K562 (cell line): Measurements from ENCODE around the gene ARHGAP25. TPM values are rescaled to one million over a fixed set of nuclear protein-coding genes. Genes with fewer than 3 reads are reported as not detected.

Experiments used
- ATAC-seq: fragments of 200-7000 bp; cut with Tn5 transposase; 3 replicates; pipeline ENCODE4 v1.9.1; 2020; ENCODE audit warnings: moderate library complexity
- BruUV-seq: library from RNA; stranded (reverse); fragments of 400-500 nt; replicated peaks from 2 replicates; lab custom pipeline; 2021; lab: Mats Ljungman, UMichigan
- CTCF ChIA-PET: fragments of 300-600 bp; formaldehyde crosslinking; extraction: SDS; loops from one replicate; lab custom pipeline; 2021; ENCODE audit warnings: low intra/inter-chr PET ratio; lab: Yijun Ruan, JAX
- POLR2A ChIA-PET: fragments of 300-600, 350-650 bp; sonication (Branson Sonifier 250); formaldehyde crosslinking; extraction: SDS; loops from one replicate; lab custom pipeline; 2021; ENCODE audit warnings: antibody characterized with exemption, inconsistent platforms; lab: Yijun Ruan, JAX
- DNase-seq, 4 experiments: peaks; one replicate each; pipeline versions ENCODE4 v3.0.0 to v3.0.0-alpha.2; 2011 to 2018; ENCODE audit warnings: low spot score in 3 of 4, mixed read lengths in 3 of 4; ENCODE audit errors: extremely low read depth in 1 of 4
- FAIRE-seq: peaks from 2 replicates; lab custom pipeline; 2011; peaks lifted over from hg19 to GRCh38; lab: Jason Lieb, UNC
- H2AFZ ChIP-seq: 2 replicates; pipeline ENCODE4 v1.6.0; 2011; ENCODE audit warnings: low read depth, low read length, control low read depth, inconsistent platforms
- H3K27ac ChIP-seq: fragments of 200-600 bp; 3 replicates; pipeline ENCODE4 v1.8.0; 2011; ENCODE audit warnings: low read depth, mild to moderate bottlenecking, control low read depth, inconsistent platforms, low read length, moderate library complexity, mixed read lengths; ENCODE audit errors: extremely low read depth
- H3K27me3 ChIP-seq, 2 experiments: fragments of 300-600 bp in 1 of 2; 2 replicates in 1 of 2; 3 replicates in 1 of 2; pipeline versions ENCODE4 v1.6.0 to v1.8.0; 2011; ENCODE audit warnings: inconsistent platforms in 2 of 2, low read length in 2 of 2, mild to moderate bottlenecking in 1 of 2, mixed read lengths in 1 of 2, moderate library complexity in 1 of 2; ENCODE audit not compliant: control insufficient read depth in 2 of 2, insufficient read depth in 2 of 2
- H3K36me3 ChIP-seq: fragments of 300-600 bp; 3 replicates; pipeline ENCODE4 v1.8.0; 2011; ENCODE audit warnings: mild to moderate bottlenecking, low read length, inconsistent platforms; ENCODE audit not compliant: control insufficient read depth, insufficient read depth
- H3K4me1 ChIP-seq, 2 experiments: fragments of 200-600 bp in 1 of 2; replicated peaks in 1 of 2; 2 replicates in 1 of 2; 3 replicates in 1 of 2; pipeline versions ENCODE4 v1.5.1 to v1.8.0; 2011; ENCODE audit warnings: inconsistent platforms in 2 of 2, low read length in 2 of 2, mild to moderate bottlenecking in 1 of 2, mixed read lengths in 1 of 2, moderate library complexity in 1 of 2; ENCODE audit not compliant: control insufficient read depth in 2 of 2, insufficient read depth in 2 of 2
- H3K4me2 ChIP-seq: 2 replicates; pipeline ENCODE4 v1.6.1; 2011; ENCODE audit warnings: low read length, control low read depth, inconsistent platforms, mixed read lengths; ENCODE audit not compliant: insufficient read depth
- H3K4me3 ChIP-seq: fragments of 200-600 bp; sonication (generic), shearing (Covaris generic); 2 replicates; pipeline ENCODE4 v1.5.1; 2016; ENCODE audit warnings: control low read depth, inconsistent platforms
- H3K79me2 ChIP-seq: fragments of 200-600 bp; 3 replicates; pipeline ENCODE4 v1.8.0; 2011; ENCODE audit warnings: low read length, inconsistent platforms; ENCODE audit not compliant: control insufficient read depth, insufficient read depth
- H3K9ac ChIP-seq, 2 experiments: 2 replicates each; pipeline versions ENCODE4 v1.6.0 to v1.6.1; 2011; ENCODE audit warnings: low read depth in 2 of 2, low read length in 2 of 2, control low read depth in 1 of 2, inconsistent platforms in 1 of 2, mild to moderate bottlenecking in 1 of 2, mixed read lengths in 1 of 2; ENCODE audit not compliant: insufficient read depth in 1 of 2
- H3K9me1 ChIP-seq: one replicate; pipeline ENCODE4 v1.6.0; 2011; ENCODE audit warnings: inconsistent platforms, mild to moderate bottlenecking, low read length, moderate library complexity; ENCODE audit not compliant: control insufficient read depth, insufficient read depth
- H3K9me3 ChIP-seq: replicated peaks from 2 replicates; pipeline ENCODE4 v1.5.1; 2011; ENCODE audit warnings: low read depth, low read length, inconsistent platforms; ENCODE audit not compliant: control insufficient read depth, insufficient read depth
- H4K20me1 ChIP-seq: replicated peaks from 2 replicates; pipeline ENCODE4 v1.6.1; 2011; ENCODE audit warnings: low read length, inconsistent platforms, mixed read lengths; ENCODE audit not compliant: control insufficient read depth, insufficient read depth
- AFF1 ChIP-seq, 2 experiments: fragments of 450-650 bp; IDR thresholded peaks; 2 replicates each; pipeline ENCODE4 v1.6.1; 2018; ENCODE audit warnings: mild to moderate bottlenecking in 2 of 2, low read depth in 1 of 2; ENCODE audit not compliant: partially characterized antibody in 2 of 2
- ARID2 ChIP-seq: fragments of 450-650 bp; IDR thresholded peaks from 2 replicates; pipeline ENCODE4 v1.6.1; 2017; ENCODE audit warnings: antibody characterized with exemption, mild to moderate bottlenecking
- CHCHD3 ChIP-seq: fragments of 250-450 bp; sonication (Bioruptor Pico); IDR thresholded peaks from 2 replicates; pipeline ENCODE4 v2.1.2; 2022; ENCODE audit warnings: mild to moderate bottlenecking
- CXXC5 ChIP-seq: fragments of 250-450 bp; sonication (Bioruptor Pico); IDR thresholded peaks from 2 replicates; pipeline ENCODE4 v1.8.0; 2022; ENCODE audit warnings: inconsistent platforms, mild to moderate bottlenecking, moderate library complexity
- EP400 ChIP-seq: fragments of 450-650 bp; IDR thresholded peaks from 2 replicates; pipeline ENCODE4 v1.6.1; 2017; ENCODE audit warnings: antibody characterized with exemption, mild to moderate bottlenecking, moderate library complexity
- KLF16 ChIP-seq: IDR thresholded peaks from 2 replicates; pipeline ENCODE4 v1.6.1; 2016; ENCODE audit warnings: antibody characterized with exemption
- MEF2A ChIP-seq: IDR thresholded peaks from 2 replicates; pipeline ENCODE4 v1.6.1; 2011; ENCODE audit warnings: low read depth, mild to moderate bottlenecking, low read length, moderate library complexity; ENCODE audit not compliant: control insufficient read depth
- MTF1 ChIP-seq: fragments of 250-450 bp; sonication (Bioruptor Pico); IDR thresholded peaks from 2 replicates; pipeline ENCODE4 v1.9.0; 2021; ENCODE audit warnings: moderate library complexity, mild to moderate bottlenecking, inconsistent platforms, borderline replicate concordance
- MYC ChIP-seq, 2 experiments: fragments of 250-450 bp in 1 of 2; sonication (Bioruptor Pico) in 1 of 2; IDR thresholded peaks; 2 replicates each; pipeline versions ENCODE4 v1.5.1 to v1.6.1; 2012 to 2021; ENCODE audit warnings: low read depth in 2 of 2, borderline replicate concordance in 1 of 2, improper control_type of control experiment in 1 of 2, low read length in 1 of 2, mild to moderate bottlenecking in 1 of 2, moderate library complexity in 1 of 2
- NELFE ChIP-seq: IDR thresholded peaks from 2 replicates; pipeline ENCODE4 v1.6.1; 2011; ENCODE audit warnings: mild to moderate bottlenecking; ENCODE audit not compliant: insufficient read depth, insufficient read length
- PCBP2 ChIP-seq: fragments of 200-400 bp; formaldehyde crosslinking; IDR thresholded peaks from 2 replicates; pipeline ENCODE4 v1.6.1; 2018; ENCODE audit warnings: low read length, low read depth, mild to moderate bottlenecking, moderate library complexity; ENCODE audit not compliant: poor library complexity, severe bottlenecking
- POLR2G ChIP-seq: fragments of 200-400 bp; formaldehyde crosslinking; IDR thresholded peaks from 2 replicates; pipeline ENCODE4 v1.6.1; 2017; ENCODE audit warnings: low read depth, mild to moderate bottlenecking, antibody characterized with exemption, low read length, moderate library complexity
- RBFOX2 ChIP-seq: fragments of 200-400 bp; formaldehyde crosslinking; IDR thresholded peaks from 2 replicates; pipeline ENCODE4 v1.6.1; 2017; ENCODE audit warnings: low read depth, mild to moderate bottlenecking, low read length, moderate library complexity
- RBM14 ChIP-seq: fragments of 200-400 bp; formaldehyde crosslinking; IDR thresholded peaks from 2 replicates; pipeline ENCODE4 v1.6.1; 2018; ENCODE audit warnings: low read depth, mild to moderate bottlenecking, low read length, moderate library complexity, borderline replicate concordance; ENCODE audit not compliant: insufficient read depth
- SMC3 ChIP-seq: conservative IDR thresholded peaks from 2 replicates; pipeline ENCODE4 v1.6.1; 2011; ENCODE audit warnings: low read depth, low read length, improper control_type of control experiment; ENCODE audit not compliant: insufficient read depth
- ZNF197 ChIP-seq: fragments of 200-800 bp; sonication (Bioruptor generic); IDR thresholded peaks from 2 replicates; pipeline ENCODE4 v1.6.1; 2016; ENCODE audit warnings: low read depth, missing genetic modification characterization, missing compliant biosample characterization
- ZNF217 ChIP-seq: sonication (generic); formaldehyde crosslinking; IDR thresholded peaks from 2 replicates; pipeline ENCODE4 v1.8.0; 2022; ENCODE audit warnings: mild to moderate bottlenecking, missing genetic modification reagents
- ZNF3 ChIP-seq: fragments of 250-450 bp; sonication (Bioruptor Pico); IDR thresholded peaks from 2 replicates; pipeline ENCODE4 v1.5.0; 2021; ENCODE audit warnings: mild to moderate bottlenecking, moderate library complexity
- ZNF699 ChIP-seq: fragments of 250-450 bp; sonication (Bioruptor Pico); IDR thresholded peaks from 2 replicates; pipeline ENCODE4 v1.8.0; 2021; ENCODE audit warnings: mild to moderate bottlenecking, moderate library complexity; ENCODE audit not compliant: insufficient replicate concordance
- ZSCAN32 ChIP-seq: fragments of 450-650 bp; formaldehyde crosslinking; IDR thresholded peaks from 2 replicates; pipeline ENCODE4 v1.4.0; 2020; ENCODE audit warnings: mild to moderate bottlenecking, moderate library complexity
- WGBS: fragments of 100-300 bp; shearing (Covaris generic); methylation state at CpG from one replicate; pipeline ENCODE4 v1.1.6; 2016; ENCODE audit warnings: low coverage, mixed read lengths; ENCODE audit not compliant: insufficient coverage; ENCODE audit errors: missing lambda C conversion rate; 5-methylcytosine and 5-hydroxymethylcytosine counted together
- in situ Hi-C: fragments of 300-500 bp; cut with MboI; formaldehyde crosslinking; loops from 4 replicates; pipeline ENCODE4 v1.15.0; 2018; ENCODE audit warnings: inconsistent platforms, mixed read lengths
- intact Hi-C: fragments of 100-400 bp; cut with micrococcal nuclease; formaldehyde crosslinking; loops from 2 replicates; pipeline ENCODE4 v1.14.2; 2022
- polyA plus RNA-seq, 8 experiments: library from polyadenylated mRNA; depleted of rRNA in 4 of 8; stranded (reverse) in 5 of 8; unstranded in 3 of 8; fragments of >200 nt; fragmentation: Nextera tagmentation in 2 of 8; fragmentation: Illumina TruSeq in 1 of 8; extraction: Ambion mirVana in 2 of 8; extraction: Trizol in 1 of 8; gene quantifications; 2 replicates each; pipeline versions ENCODE4 v1.2.1 to v1.2.3, GENCODE V29; 2011 to 2014; ENCODE audit warnings: inconsistent platforms in 1 of 8, missing spikeins in 1 of 8
- total RNA-seq, 7 experiments: library from RNA; depleted of rRNA in 6 of 7; stranded (reverse); fragments of >200 nt in 6 of 7; fragmentation: Illumina TruSeq in 2 of 7; extraction: Trizol in 2 of 7; gene quantifications; 2 replicates each; pipeline versions ENCODE4 v1.2.1 to v1.2.3, GENCODE V29; 2011 to 2021; ENCODE audit warnings: low replicate concordance in 1 of 7

The ARHGAP25 gene
- total and polyA plus RNA-seq, 9 of the 15 experiments (the other 6 are each of a cell fraction or from before 2014, with no cell fraction given): 4.9 to 14.8 (median 10.7) TPM

- POLR2A ChIA-PET: no interaction called here
- H3K27me3 ChIP-seq: no peaks in the 10 kb centered on the region; a peak in 1 of 5 replicates
- no peak for TF ChIP-seq AFF1 (IDR thresholded peaks at IDR 0.05; ENCODE audit: low read depth in 1 of 2, partially characterized antibody in 2 of 2)
- no peak for TF ChIP-seq ARID2
- no peak for TF ChIP-seq SMC3
- TF ChIP-seq EP400: no peak
- TF ChIP-seq ZNF197 (CRISPR knock-in tag): no peak
- TF ChIP-seq CXXC5 (CRISPR knock-in tag): no peak
- no peak for TF ChIP-seq ZNF3 (CRISPR knock-in tag)
- TF ChIP-seq RBM14: no peak
- no peak for TF ChIP-seq ZNF699 (CRISPR knock-in tag)
- no peak for TF ChIP-seq NELFE
- no peak for TF ChIP-seq POLR2G
- no peak for TF ChIP-seq ZSCAN32 (CRISPR knock-in tag)
- no peak for TF ChIP-seq MYC (IDR thresholded peaks at IDR 0.05; ENCODE audit: low read depth, low read length)
- TF ChIP-seq MYC (CRISPR knock-in tag; IDR thresholded peaks at IDR 0.05; ENCODE audit: borderline replicate concordance, low read depth): no peak
- TF ChIP-seq RBFOX2: no peak
- TF ChIP-seq MTF1 (CRISPR knock-in tag): no peak
- no peak for TF ChIP-seq PCBP2
- no peak for TF ChIP-seq ZNF217 (CRISPR knock-in tag)
- TF ChIP-seq MEF2A: no peak
- no peak for TF ChIP-seq CHCHD3 (CRISPR knock-in tag)
- TF ChIP-seq KLF16: no peak
- TF ChIP-seq, all 486 proteins: peak for 0
- FAIRE-seq (no peak), DNase-seq (no peak), ATAC-seq (no peak)
- Histone ChIP-seq H3K9ac (no peak overlapping the region), H4K20me1 (no peaks in the 10 kb centered on the region), H3K4me1 (no peaks in the 10 kb centered on the region; a peak in 2 of 5 replicates), H3K27ac (no peak overlapping the region), H3K79me2 (no peaks in the 10 kb centered on the region), H3K9me3 (no peaks in the 10 kb centered on the region), H3K4me2 (no peak overlapping the region), H3K9me1 (no peaks in the 10 kb centered on the region), H3K4me3 (no peak overlapping the region), H3K36me3 (no peaks in the 10 kb centered on the region), H2AFZ (no peak overlapping the region)
- CTCF ChIA-PET: no interaction called here
- intact Hi-C loops: no loop called here
- BruUV-seq: no TSS peak
- in situ Hi-C loops: no loop called here
- 34% methylated on average over 2 of the region's 2 CpGs for WGBS
Measured at GRCh38 chr2:68863996-68864395, 129.4 kb downstream of the ARHGAP25 start.
